Measurements from ENCODE around the gene AURKAIP1. TPM values are rescaled to one million over a fixed set of nuclear protein-coding genes. Genes with fewer than 3 reads are reported as not detected.
A peak's percentile ranks its signal among the peaks of the same experiment; 100 is the strongest.

Gene AURKAIP1
- total and polyA plus RNA-seq, 2 donors from 2014 or later: 111 to 359 TPM

GRCh38 chr1:1352786-1353388 is 22.1 kb downstream of the AURKAIP1 start:
- intact Hi-C loops (cut with DNase I): no loop called here
- FAIRE-seq (no peak), DNase-seq (peak in 1 of 5 donors; percentile 57)
- H3K4me1 ChIP-seq (ENCODE audit: control insufficient read depth in 2 of 3, insufficient read depth in 2 of 3, low read depth in 1 of 3, low read length in 3 of 3): peaks cover 0 to 15% (median 0%) of the 10 kb centered on the region in 3 donors
- no peaks in the 10 kb centered on the region for H3K9me3 ChIP-seq (ENCODE audit: control insufficient read depth in 2 of 3, insufficient read depth in 1 of 3, low read length in 3 of 3)
- no peak overlapping the region for H3K4me3 ChIP-seq (ENCODE audit: low read length in 3 of 3)
- TF ChIP-seq CTCF (IDR thresholded peaks at IDR 0.05; ENCODE audit: borderline replicate concordance, extremely low read depth, insufficient read depth): no peak
- no peak overlapping the region for H3K27ac ChIP-seq (ENCODE audit: low read depth in 2 of 2, low read length in 2 of 2)
- no peaks in the 10 kb centered on the region for H3K27me3 ChIP-seq (ENCODE audit: control insufficient read depth, insufficient read depth, low read length)
- H3K36me3 ChIP-seq (ENCODE audit: control insufficient read depth in 2 of 3, insufficient read depth in 3 of 3, low read length in 3 of 3): no peaks in the 10 kb centered on the region
- no peak overlapping the region for H3K9ac ChIP-seq (ENCODE audit: low read length in 3 of 3)

- H3K27me3 ChIP-seq (ENCODE audit: control insufficient read depth, insufficient read depth, low read length): no peaks in the 10 kb centered on the region
- peak overlapping the region in 1 of 2 donors; percentile 48 for H3K27ac ChIP-seq (ENCODE audit: low read depth in 2 of 2, low read length in 2 of 2)
- H3K4me1 ChIP-seq (ENCODE audit: control insufficient read depth in 2 of 3, insufficient read depth in 2 of 3, low read depth in 1 of 3, low read length in 3 of 3): peaks cover 0 to 24% (median 0%) of the 10 kb centered on the region in 3 donors
- intact Hi-C loops (cut with DNase I): no loop called here
- peak overlapping the region in 1 of 3 donors; percentile 12 for H3K9ac ChIP-seq (ENCODE audit: low read length in 3 of 3)
- DNase-seq (peak in 2 of 5 donors; percentile 78 to 89), FAIRE-seq (no peak)
- no peak overlapping the region for H3K4me3 ChIP-seq (ENCODE audit: low read length in 3 of 3)
- no peak for TF ChIP-seq CTCF (IDR thresholded peaks at IDR 0.05; ENCODE audit: borderline replicate concordance, extremely low read depth, insufficient read depth)
- H3K9me3 ChIP-seq (ENCODE audit: control insufficient read depth in 2 of 3, insufficient read depth in 1 of 3, low read length in 3 of 3): no peaks in the 10 kb centered on the region
- H3K36me3 ChIP-seq (ENCODE audit: control insufficient read depth in 2 of 3, insufficient read depth in 3 of 3, low read length in 3 of 3): no peaks in the 10 kb centered on the region
Observed at GRCh38 chr1:1351511-1352427, 23.2 kb downstream of the AURKAIP1 start.

- no peak for FAIRE-seq
Observed at GRCh38 chr1:1349256-1350012, 25.6 kb downstream of the AURKAIP1 start, which contains the start of gene DVL1. Gene DVL1 (minus strand): TSS chr1:1349418. CDS start chr1:1349065, 353 bp downstream.

More at GRCh38 chr1:1349256-1350012, 25.6 kb downstream of the AURKAIP1 start, which contains the start of gene DVL1:
- DNase-seq: peak; percentile 75 to 90 (median 88)
- peaks cover 0 to 30% (median 0%) of the 10 kb centered on the region in 3 donors for H3K4me1 ChIP-seq (ENCODE audit: control insufficient read depth in 2 of 3, insufficient read depth in 2 of 3, low read depth in 1 of 3, low read length in 3 of 3)
- no peaks in the 10 kb centered on the region for H3K9me3 ChIP-seq (ENCODE audit: control insufficient read depth in 2 of 3, insufficient read depth in 1 of 3, low read length in 3 of 3)
- H3K27me3 ChIP-seq (ENCODE audit: control insufficient read depth, insufficient read depth, low read length): no peaks in the 10 kb centered on the region
- H3K36me3 ChIP-seq (ENCODE audit: control insufficient read depth in 2 of 3, insufficient read depth in 3 of 3, low read length in 3 of 3): no peaks in the 10 kb centered on the region
- peak within 1 kb of the TSS; percentile 61 to 76 (median 70) for H3K4me3 ChIP-seq (ENCODE audit: low read length in 3 of 3)
- H3K9ac ChIP-seq (ENCODE audit: low read length in 3 of 3): peak within 1 kb of the TSS in 2 of 3 donors; percentile 77 to 78
- peak within 1 kb of the TSS; percentile 81 to 82 for H3K27ac ChIP-seq (ENCODE audit: low read depth in 2 of 2, low read length in 2 of 2)
- TF ChIP-seq CTCF (IDR thresholded peaks at IDR 0.05; ENCODE audit: borderline replicate concordance, extremely low read depth, insufficient read depth): peak; percentile 55
- intact Hi-C loops (cut with DNase I): no loop called here

Data from kidney (tissue), 14 donors.